ENCODE results near the gene ADAMTSL4.
A peak's percentile ranks its signal among the peaks of the same experiment; 100 is the strongest.

The ADAMTSL4 gene

GRCh38 chr1:150535511-150536287 is 13.5 kb upstream of the ADAMTSL4 start:
- peak; percentile 85 for DNase-seq

- DNase-seq = peak; percentile 45
Observed at GRCh38 chr1:150536836-150537731, 12.1 kb upstream of the ADAMTSL4 start.

- peak; percentile 82 for DNase-seq
Observed at GRCh38 chr1:150537732-150538684, 11.2 kb upstream of the ADAMTSL4 start.

- DNase-seq = no peak
Observed at GRCh38 chr1:150543500-150544143, 5.6 kb upstream of the ADAMTSL4 start.

- no peak for DNase-seq
Observed at GRCh38 chr1:150544204-150544603, 5.0 kb upstream of the ADAMTSL4 start.

- no peak for DNase-seq
Observed at GRCh38 chr1:150545486-150546032, 3.6 kb upstream of the ADAMTSL4 start.

GRCh38 chr1:150546294-150546937 is 2.8 kb upstream of the ADAMTSL4 start:
- DNase-seq = no peak

GRCh38 chr1:150548324-150548631 is 930 bp upstream of the ADAMTSL4 start:
- DNase-seq = no peak

- peak; percentile 42 for DNase-seq
Observed at GRCh38 chr1:150549496-150550221, 451 bp downstream of the ADAMTSL4 start.

- DNase-seq = peak; percentile 83
Observed at GRCh38 chr1:150550222-150551050, 1.2 kb downstream of the ADAMTSL4 start.

- peak; percentile 66 for DNase-seq
Observed at GRCh38 chr1:150551051-150551783, 2.0 kb downstream of the ADAMTSL4 start.

- no peak for DNase-seq
Observed at GRCh38 chr1:150551784-150552127, 2.5 kb downstream of the ADAMTSL4 start.

- peak; percentile 91 for DNase-seq
Observed at GRCh38 chr1:150552128-150552910, 3.1 kb downstream of the ADAMTSL4 start.

- DNase-seq = no peak
Observed at GRCh38 chr1:150552911-150553289, 3.7 kb downstream of the ADAMTSL4 start.

- DNase-seq = no peak
Observed at GRCh38 chr1:150553392-150554085, 4.3 kb downstream of the ADAMTSL4 start.

GRCh38 chr1:150554086-150554452 is 4.9 kb downstream of the ADAMTSL4 start:
- no peak for DNase-seq

- no peak for DNase-seq
Observed at GRCh38 chr1:150555198-150555970, 6.2 kb downstream of the ADAMTSL4 start.
